ENCODE results near the gene EPB42.
"Not testable (repeated sequence)": the region's sequence is repeated elsewhere in the genome, so short reads cannot be mapped to it uniquely, and the experiment has no call there.

Gene EPB42

GRCh38 chr15:43241100-43241499 lies 20.3 kb upstream of the EPB42 start:
- peak; percentile 82 for DNase-seq (ENCODE audit: low read depth)

- no peak for DNase-seq (ENCODE audit: low read depth)
These were observed 19.1 kb upstream of the EPB42 start for GRCh38 chr15:43239732-43240491.

GRCh38 chr15:43238671-43239131 lies 17.9 kb upstream of the EPB42 start:
- no peak for DNase-seq (ENCODE audit: low read depth)

- DNase-seq (ENCODE audit: low read depth), result no peak
These were observed 17.1 kb upstream of the EPB42 start for GRCh38 chr15:43237842-43238470.

GRCh38 chr15:43235536-43235935 lies 14.7 kb upstream of the EPB42 start:
- DNase-seq (ENCODE audit: low read depth), result no peak

- DNase-seq (ENCODE audit: low read depth), result no peak
These were observed 11.6 kb upstream of the EPB42 start for GRCh38 chr15:43232289-43232874.

- DNase-seq (ENCODE audit: low read depth), result peak; percentile 52
These were observed 9.9 kb upstream of the EPB42 start for GRCh38 chr15:43230640-43231115.

- DNase-seq (ENCODE audit: low read depth), result no peak
These were observed 9.2 kb upstream of the EPB42 start for GRCh38 chr15:43229977-43230376.

- DNase-seq (ENCODE audit: low read depth), result no peak
These were observed 5.9 kb upstream of the EPB42 start for GRCh38 chr15:43226436-43227305.

GRCh38 chr15:43225950-43226255 lies 5.1 kb upstream of the EPB42 start:
- not testable (repeated sequence) for DNase-seq (ENCODE audit: low read depth)

GRCh38 chr15:43225201-43225949 lies 4.6 kb upstream of the EPB42 start:
- no peak for DNase-seq (ENCODE audit: low read depth)

GRCh38 chr15:43221422-43221821 lies 604 bp upstream of the EPB42 start:
- DNase-seq (ENCODE audit: low read depth), result no peak

- DNase-seq (ENCODE audit: low read depth), result no peak
These were observed 589 bp downstream of the EPB42 start for GRCh38 chr15:43219929-43220928.

GRCh38 chr15:43218908-43219706 lies 1.7 kb downstream of the EPB42 start:
- no peak for DNase-seq (ENCODE audit: low read depth)

GRCh38 chr15:43215961-43216360 lies 4.9 kb downstream of the EPB42 start:
- no peak for DNase-seq (ENCODE audit: low read depth)

- DNase-seq (ENCODE audit: low read depth), result no peak
These were observed 6.1 kb downstream of the EPB42 start for GRCh38 chr15:43214592-43215295.

GRCh38 chr15:43214169-43214568 lies 6.6 kb downstream of the EPB42 start:
- no peak for DNase-seq (ENCODE audit: low read depth)

- DNase-seq (ENCODE audit: low read depth), result no peak
These were observed 7.4 kb downstream of the EPB42 start for GRCh38 chr15:43213466-43213865.

- DNase-seq (ENCODE audit: low read depth), result no peak
These were observed 7.9 kb downstream of the EPB42 start for GRCh38 chr15:43212951-43213350.

Data from GM04503 (cell line).